Fibroblast of skin of scalp (primary cell): ENCODE measurements around the gene ATXN7.

Experiments used
- DNase-seq: peaks from one replicate; pipeline ENCODE4 v3.0.0-alpha.2; 2013

Gene ATXN7

GRCh38 chr3:63964681-63965485 lies 101.2 kb downstream of the ATXN7 start:
- no peak for DNase-seq

- no peak for DNase-seq
Observed at GRCh38 chr3:63966007-63966406, 102.3 kb downstream of the ATXN7 start.

GRCh38 chr3:63966871-63967270 lies 103.2 kb downstream of the ATXN7 start:
- no peak for DNase-seq

GRCh38 chr3:63967675-63968611 lies 104.3 kb downstream of the ATXN7 start:
- peak; percentile 38 for DNase-seq

GRCh38 chr3:63968612-63969350 lies 105.1 kb downstream of the ATXN7 start:
- DNase-seq, result no peak

GRCh38 chr3:63969876-63970275 lies 106.2 kb downstream of the ATXN7 start:
- no peak for DNase-seq

- no peak for DNase-seq
Observed at GRCh38 chr3:63970631-63971475, 107.2 kb downstream of the ATXN7 start.

- peak; percentile 81 for DNase-seq
Observed at GRCh38 chr3:63972196-63972595, 108.5 kb downstream of the ATXN7 start.

- DNase-seq, result no peak
Observed at GRCh38 chr3:63972987-63973386, 109.3 kb downstream of the ATXN7 start.

- DNase-seq, result no peak
Observed at GRCh38 chr3:63973406-63973805, 109.7 kb downstream of the ATXN7 start.

GRCh38 chr3:63974451-63974850 lies 110.8 kb downstream of the ATXN7 start:
- DNase-seq, result no peak

- DNase-seq, result peak; percentile 79
Observed at GRCh38 chr3:63975723-63976122, 112.1 kb downstream of the ATXN7 start.

- DNase-seq, result peak; percentile 93
Observed at GRCh38 chr3:63976161-63976871, 112.6 kb downstream of the ATXN7 start.

GRCh38 chr3:63976872-63977200 lies 113.2 kb downstream of the ATXN7 start:
- no peak for DNase-seq

GRCh38 chr3:63977893-63978292 lies 114.2 kb downstream of the ATXN7 start:
- no peak for DNase-seq

GRCh38 chr3:63979093-63979885 lies 115.6 kb downstream of the ATXN7 start:
- peak; percentile 41 for DNase-seq

- DNase-seq, result no peak
Observed at GRCh38 chr3:63980019-63980418, 116.4 kb downstream of the ATXN7 start.

- no peak for DNase-seq
Observed at GRCh38 chr3:63980830-63981498, 117.3 kb downstream of the ATXN7 start.

GRCh38 chr3:63981980-63982379 lies 118.3 kb downstream of the ATXN7 start:
- no peak for DNase-seq

- DNase-seq, result no peak
Observed at GRCh38 chr3:63984391-63984790, 120.7 kb downstream of the ATXN7 start.
